Nephron progenitor cell (in vitro differentiated cells): ENCODE measurements around the gene CATSPERD.

Experiments
- DNase-seq: peaks from one replicate; pipeline ENCODE4 v3.0.0; 2021
- H3K27ac Mint-ChIP-seq: 2 replicates; pipeline ENCODE4 v1.8.0; 2021; ENCODE audit warnings: mild to moderate bottlenecking, moderate library complexity, mixed read lengths
- H3K27me3 Mint-ChIP-seq: 2 replicates; pipeline ENCODE4 v1.8.0; 2021; ENCODE audit warnings: mild to moderate bottlenecking, low read depth, mixed read lengths; ENCODE audit not compliant: poor library complexity
- H3K36me3 Mint-ChIP-seq: 2 replicates; pipeline ENCODE4 v1.8.0; 2021; ENCODE audit warnings: low read depth, mixed read lengths
- H3K4me1 Mint-ChIP-seq: 2 replicates; pipeline ENCODE4 v1.8.0; 2021; ENCODE audit warnings: mixed read lengths
- H3K4me3 Mint-ChIP-seq: 2 replicates; pipeline ENCODE4 v1.8.0; 2021; ENCODE audit warnings: mild to moderate bottlenecking, moderate library complexity, mixed read lengths
- H3K9me3 Mint-ChIP-seq: 2 replicates; pipeline ENCODE4 v1.8.0; 2021; ENCODE audit warnings: mild to moderate bottlenecking, moderate library complexity, mixed read lengths
- TF ChIP-seq, protein P1 (sequence below): fragments of 200-600 bp; sonication (generic); IDR thresholded peaks from 2 replicates; pipeline ENCODE4 v1.5.0; 2021; ENCODE audit warnings: antibody characterized with exemption

Gene CATSPERD

DNA sequence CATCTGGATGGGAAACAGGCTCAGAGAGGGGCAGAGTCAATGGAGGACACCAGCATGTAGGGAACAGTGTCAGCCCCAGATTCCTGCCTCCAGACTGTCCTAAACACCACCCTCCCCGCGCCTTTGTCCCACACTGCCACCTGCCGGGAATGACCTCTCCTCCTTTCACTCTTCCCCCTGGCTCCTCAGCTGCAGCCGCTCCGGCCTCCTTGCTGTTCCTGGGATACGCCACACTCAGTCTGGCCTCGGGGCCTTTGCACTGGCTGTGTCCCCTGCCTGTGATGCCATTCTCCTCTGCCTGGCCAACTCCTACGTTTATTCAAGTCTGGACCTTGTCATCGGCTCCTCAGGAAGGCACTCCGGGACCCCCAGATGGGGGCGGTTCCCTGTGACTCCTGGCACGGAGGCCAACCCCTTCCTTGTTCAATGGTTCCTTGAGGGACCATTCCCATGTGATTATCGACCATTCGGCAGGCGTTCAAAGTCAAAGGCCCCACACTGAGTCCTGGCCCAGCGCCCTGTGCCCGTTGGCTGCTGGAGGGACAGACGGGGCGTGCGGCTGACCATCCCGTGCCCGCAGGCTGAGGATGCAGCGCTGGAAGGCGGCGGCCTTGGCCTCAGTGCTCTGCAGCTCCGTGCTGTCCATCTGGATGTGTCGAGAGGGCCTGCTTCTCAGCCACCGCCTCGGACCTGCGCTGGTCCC, 103.3 kb downstream of the CATSPERD start:
- no peak overlapping the region for H3K27ac Mint-ChIP-seq
- no peaks in the 10 kb centered on the region for H3K36me3 Mint-ChIP-seq

DNA sequence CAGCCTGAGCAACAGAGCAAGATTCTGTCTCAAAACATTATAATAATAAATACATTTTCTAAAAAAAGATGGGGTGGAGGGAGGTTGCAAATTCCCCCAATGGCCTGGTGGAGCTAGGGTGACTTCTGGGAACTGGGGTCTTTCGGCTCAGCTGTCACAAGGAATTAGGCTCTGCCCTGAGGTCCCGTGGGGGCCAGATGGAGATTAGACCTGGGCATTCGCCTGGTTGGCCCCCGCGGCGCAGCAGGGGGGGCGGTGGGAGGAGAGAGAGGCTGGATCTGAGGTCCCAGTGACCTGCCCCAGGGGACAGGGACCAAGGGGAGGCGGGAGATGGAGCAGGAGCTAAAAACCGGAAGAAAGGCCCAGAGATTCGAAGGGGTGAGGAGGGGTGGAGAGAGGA, 104.3 kb downstream of the CATSPERD start:
- Mint-ChIP-seq H3K4me3 (no peak overlapping the region), H3K4me1 (peaks cover 14% of the 10 kb centered on the region), H3K9me3 (no peaks in the 10 kb centered on the region), H3K27me3 (peaks cover 6% of the 10 kb centered on the region), H3K36me3 (no peaks in the 10 kb centered on the region), H3K27ac (no peak overlapping the region)
- no peak for DNase-seq
- TF ChIP-seq, protein P1, sequence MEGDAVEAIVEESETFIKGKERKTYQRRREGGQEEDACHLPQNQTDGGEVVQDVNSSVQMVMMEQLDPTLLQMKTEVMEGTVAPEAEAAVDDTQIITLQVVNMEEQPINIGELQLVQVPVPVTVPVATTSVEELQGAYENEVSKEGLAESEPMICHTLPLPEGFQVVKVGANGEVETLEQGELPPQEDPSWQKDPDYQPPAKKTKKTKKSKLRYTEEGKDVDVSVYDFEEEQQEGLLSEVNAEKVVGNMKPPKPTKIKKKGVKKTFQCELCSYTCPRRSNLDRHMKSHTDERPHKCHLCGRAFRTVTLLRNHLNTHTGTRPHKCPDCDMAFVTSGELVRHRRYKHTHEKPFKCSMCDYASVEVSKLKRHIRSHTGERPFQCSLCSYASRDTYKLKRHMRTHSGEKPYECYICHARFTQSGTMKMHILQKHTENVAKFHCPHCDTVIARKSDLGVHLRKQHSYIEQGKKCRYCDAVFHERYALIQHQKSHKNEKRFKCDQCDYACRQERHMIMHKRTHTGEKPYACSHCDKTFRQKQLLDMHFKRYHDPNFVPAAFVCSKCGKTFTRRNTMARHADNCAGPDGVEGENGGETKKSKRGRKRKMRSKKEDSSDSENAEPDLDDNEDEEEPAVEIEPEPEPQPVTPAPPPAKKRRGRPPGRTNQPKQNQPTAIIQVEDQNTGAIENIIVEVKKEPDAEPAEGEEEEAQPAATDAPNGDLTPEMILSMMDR: no peak

More for the DNA sequence above, 103.3 kb downstream of the CATSPERD start:
- Mint-ChIP-seq H3K4me1 (peaks cover 14% of the 10 kb centered on the region), H3K4me3 (no peak overlapping the region), H3K9me3 (no peaks in the 10 kb centered on the region), H3K27me3 (peaks cover 7% of the 10 kb centered on the region)
- no peak for DNase-seq
- TF ChIP-seq, protein P1: no peak

DNA sequence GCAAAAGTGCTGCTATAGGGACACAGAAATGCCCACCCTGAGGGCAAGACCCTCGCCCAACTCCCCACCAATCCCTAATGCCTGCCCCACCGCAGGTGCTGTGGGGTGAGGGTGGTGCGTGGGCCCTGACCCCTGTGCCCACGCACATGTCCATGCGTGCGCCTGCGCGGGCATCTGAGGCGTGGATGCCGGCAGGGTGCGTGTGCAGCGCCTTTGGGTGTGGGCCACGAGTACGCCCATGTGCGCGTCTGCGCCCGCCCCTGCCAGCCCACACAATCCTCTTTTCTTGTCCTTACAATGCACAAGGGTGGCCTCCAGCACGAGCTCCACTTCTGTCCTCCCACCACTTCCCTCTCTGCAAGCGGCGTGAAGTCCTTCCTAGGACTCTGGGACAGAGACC, 104.7 kb downstream of the CATSPERD start:
- peaks cover 17% of the 10 kb centered on the region for H3K4me1 Mint-ChIP-seq
- no peak overlapping the region for H3K4me3 Mint-ChIP-seq
- no peak overlapping the region for H3K27ac Mint-ChIP-seq
- no peak for DNase-seq
- TF ChIP-seq, protein P1: no peak
- peaks cover 9% of the 10 kb centered on the region for H3K27me3 Mint-ChIP-seq
- H3K9me3 Mint-ChIP-seq: no peaks in the 10 kb centered on the region
- H3K36me3 Mint-ChIP-seq: no peaks in the 10 kb centered on the region

DNA sequence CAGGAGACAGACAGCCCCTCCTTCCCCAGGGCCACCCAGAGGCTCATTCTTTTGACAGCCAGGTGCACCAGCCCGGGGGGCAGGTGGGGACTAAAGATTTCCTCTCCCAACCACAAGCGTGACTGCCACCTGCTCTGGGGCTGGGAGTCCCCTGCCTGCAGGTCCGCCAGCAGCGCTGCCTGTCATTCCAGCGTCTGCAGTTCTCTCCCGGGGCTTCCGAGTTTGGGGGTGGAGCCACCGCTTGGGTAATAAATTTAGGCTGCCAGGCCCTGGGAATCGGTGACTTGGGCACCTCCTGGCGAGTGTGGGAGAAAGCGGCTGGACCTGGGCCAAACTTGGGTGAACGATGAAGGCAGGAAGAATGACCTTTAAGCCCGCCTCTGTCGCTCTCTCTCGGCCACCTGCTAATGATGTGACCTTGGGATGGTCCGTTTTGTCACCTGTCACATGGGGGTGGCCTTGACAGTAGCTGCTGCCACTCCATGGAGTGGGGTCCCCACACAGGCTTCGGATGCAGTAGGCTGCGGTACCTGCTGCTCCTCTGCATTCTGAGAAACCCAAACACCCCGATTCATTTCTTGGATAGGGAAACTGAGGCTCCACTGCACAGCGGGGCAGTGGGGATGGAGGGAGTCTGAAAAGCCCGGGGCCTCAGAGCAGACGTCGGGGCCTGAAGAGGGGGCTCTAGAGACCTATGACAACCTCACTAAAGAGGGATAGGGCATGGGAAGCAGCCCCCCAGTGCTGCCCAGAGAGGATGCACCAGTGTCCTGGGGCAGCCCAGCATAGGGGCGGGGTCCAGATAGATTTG, 106.3 kb downstream of the CATSPERD start:
- Mint-ChIP-seq H3K27me3 (peaks cover 10% of the 10 kb centered on the region), H3K4me3 (peak overlapping the region; percentile 81), H3K27ac (peak overlapping the region; percentile 95), H3K9me3 (no peaks in the 10 kb centered on the region), H3K4me1 (peaks cover 20% of the 10 kb centered on the region), H3K36me3 (no peaks in the 10 kb centered on the region)
- TF ChIP-seq, protein P1: peak; percentile 33
- peak; percentile 89 for DNase-seq

DNA sequence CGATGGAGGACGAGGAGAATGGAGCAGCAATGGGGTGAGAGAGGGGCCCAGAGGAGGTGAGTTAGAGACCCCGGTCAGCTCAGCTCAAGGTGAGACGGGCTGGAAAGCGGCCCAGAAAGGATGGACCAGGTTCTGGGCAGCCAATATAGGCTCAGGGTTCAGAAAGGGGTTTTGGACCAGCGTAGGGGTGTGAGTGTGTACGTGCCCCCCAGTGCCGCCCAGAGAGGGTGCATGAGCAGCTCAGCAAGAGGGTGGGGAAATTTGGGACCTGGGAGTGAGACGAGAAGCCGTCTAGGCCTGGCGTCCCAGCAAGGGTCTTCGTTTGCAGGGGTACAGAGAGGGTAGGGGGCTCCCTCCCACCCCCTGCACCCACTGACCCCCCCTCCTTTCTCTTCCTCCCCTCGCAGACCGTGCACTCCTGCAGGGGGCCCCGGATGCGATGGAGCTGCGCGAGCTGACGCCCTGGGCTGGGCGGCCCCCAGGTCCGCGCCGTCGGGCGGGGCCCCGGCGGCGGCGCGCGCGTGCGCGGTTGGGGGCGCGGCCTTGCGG, 107.0 kb downstream of the CATSPERD start:
- peaks cover 10% of the 10 kb centered on the region for H3K27me3 Mint-ChIP-seq
- peak overlapping the region; percentile 81 for H3K4me3 Mint-ChIP-seq
- TF ChIP-seq, protein P1: no peak
- H3K9me3 Mint-ChIP-seq: no peaks in the 10 kb centered on the region
- peaks cover 25% of the 10 kb centered on the region for H3K4me1 Mint-ChIP-seq
- no peaks in the 10 kb centered on the region for H3K36me3 Mint-ChIP-seq
- H3K27ac Mint-ChIP-seq: peak overlapping the region; percentile 95
- no peak for DNase-seq
